ENCODE measurements around the gene ZNF317. TPM values are rescaled to one million over a fixed set of nuclear protein-coding genes. Genes with fewer than 3 reads are reported as not detected.

ZNF317 gene
- total and polyA plus RNA-seq, 9 of the 15 experiments (the other 6 are each of a cell fraction or from before 2014, with no cell fraction given), result 17.3 to 43.2 (median 34.8) TPM

DNA sequence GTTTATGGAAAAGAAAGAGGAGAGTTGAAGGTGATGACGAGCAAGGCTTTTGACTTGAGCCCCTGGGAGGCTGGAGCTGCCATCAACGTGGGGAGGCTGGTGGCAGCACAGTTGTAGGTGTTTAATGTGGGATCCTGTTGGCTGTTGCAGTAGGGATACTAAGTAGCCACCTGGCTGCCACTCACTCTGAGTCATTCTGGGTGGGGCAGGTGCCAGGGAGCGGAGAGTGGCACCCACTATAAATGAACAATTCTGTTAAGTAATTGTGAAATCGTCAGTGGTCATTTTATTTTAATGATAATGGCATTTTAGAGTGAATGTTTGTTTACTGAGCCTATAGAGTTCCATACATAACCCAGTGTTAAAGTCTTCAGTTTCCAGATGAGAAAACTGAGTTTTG is 9.8 kb downstream of the ZNF317 start:
- Histone ChIP-seq H3K36me3 (ENCODE audit: control insufficient read depth, insufficient read depth, low read length) (peaks cover 59% of the 10 kb centered on the region), H3K4me3 (no peak overlapping the region), H3K4me1 (replicated peaks in 1 of 2; ENCODE audit: control insufficient read depth in 2 of 2, insufficient read depth in 2 of 2, low read length in 2 of 2) (no peaks in the 10 kb centered on the region), H3K4me2 (ENCODE audit: insufficient read depth, low read length) (no peak overlapping the region), H3K27me3 (ENCODE audit: control insufficient read depth in 2 of 2, insufficient read depth in 2 of 2, low read length in 2 of 2) (no peaks in the 10 kb centered on the region), H3K9me1 (ENCODE audit: control insufficient read depth, insufficient read depth, low read length) (no peaks in the 10 kb centered on the region), H3K9me3 (replicated peaks; ENCODE audit: control insufficient read depth, insufficient read depth, low read depth, low read length) (peaks cover 21% of the 10 kb centered on the region), H4K20me1 (replicated peaks; ENCODE audit: control insufficient read depth, insufficient read depth, low read length) (no peaks in the 10 kb centered on the region), H2AFZ (ENCODE audit: low read depth, low read length) (no peak overlapping the region), H3K9ac (ENCODE audit: insufficient read depth in 1 of 2, low read depth in 2 of 2, low read length in 2 of 2) (no peak overlapping the region), H3K27ac (ENCODE audit: extremely low read depth, low read depth, low read length) (no peak overlapping the region), H3K79me2 (ENCODE audit: control insufficient read depth, insufficient read depth, low read length) (peaks cover 97% of the 10 kb centered on the region)
- ATAC-seq, result no peak
- CTCF ChIA-PET (ENCODE audit: low intra/inter-chr PET ratio), result no interaction called here
- no TSS peak for BruUV-seq (replicated peaks)
- TF ChIP-seq NR2F6 (CRISPR knock-in tag; IDR thresholded peaks at IDR 0.05) (no peak), PHF20 (IDR thresholded peaks at IDR 0.05; ENCODE audit: partially characterized antibody) (no peak), SPI1 (IDR thresholded peaks at IDR 0.05; ENCODE audit: borderline replicate concordance, low read depth, low read length) (no peak), NCOA4 (IDR thresholded peaks at IDR 0.05; ENCODE audit: partially characterized antibody) (no peak), TCF7 (IDR thresholded peaks at IDR 0.05; ENCODE audit: borderline replicate concordance) (no peak), SOX6 (IDR thresholded peaks at IDR 0.05) (no peak), MCM5 (IDR thresholded peaks at IDR 0.05; ENCODE audit: low read depth) (no peak), MYNN (IDR thresholded peaks at IDR 0.05) (no peak), MYNN (CRISPR knock-in tag; IDR thresholded peaks at IDR 0.05) (no peak), IRF2 (CRISPR knock-in tag; IDR thresholded peaks at IDR 0.05) (no peak), SMARCA5 (IDR thresholded peaks at IDR 0.05) (no peak), ZNF134 (CRISPR knock-in tag; conservative IDR thresholded peaks at IDR 0.05) (no peak)
- TF ChIP-seq, protein P1, sequence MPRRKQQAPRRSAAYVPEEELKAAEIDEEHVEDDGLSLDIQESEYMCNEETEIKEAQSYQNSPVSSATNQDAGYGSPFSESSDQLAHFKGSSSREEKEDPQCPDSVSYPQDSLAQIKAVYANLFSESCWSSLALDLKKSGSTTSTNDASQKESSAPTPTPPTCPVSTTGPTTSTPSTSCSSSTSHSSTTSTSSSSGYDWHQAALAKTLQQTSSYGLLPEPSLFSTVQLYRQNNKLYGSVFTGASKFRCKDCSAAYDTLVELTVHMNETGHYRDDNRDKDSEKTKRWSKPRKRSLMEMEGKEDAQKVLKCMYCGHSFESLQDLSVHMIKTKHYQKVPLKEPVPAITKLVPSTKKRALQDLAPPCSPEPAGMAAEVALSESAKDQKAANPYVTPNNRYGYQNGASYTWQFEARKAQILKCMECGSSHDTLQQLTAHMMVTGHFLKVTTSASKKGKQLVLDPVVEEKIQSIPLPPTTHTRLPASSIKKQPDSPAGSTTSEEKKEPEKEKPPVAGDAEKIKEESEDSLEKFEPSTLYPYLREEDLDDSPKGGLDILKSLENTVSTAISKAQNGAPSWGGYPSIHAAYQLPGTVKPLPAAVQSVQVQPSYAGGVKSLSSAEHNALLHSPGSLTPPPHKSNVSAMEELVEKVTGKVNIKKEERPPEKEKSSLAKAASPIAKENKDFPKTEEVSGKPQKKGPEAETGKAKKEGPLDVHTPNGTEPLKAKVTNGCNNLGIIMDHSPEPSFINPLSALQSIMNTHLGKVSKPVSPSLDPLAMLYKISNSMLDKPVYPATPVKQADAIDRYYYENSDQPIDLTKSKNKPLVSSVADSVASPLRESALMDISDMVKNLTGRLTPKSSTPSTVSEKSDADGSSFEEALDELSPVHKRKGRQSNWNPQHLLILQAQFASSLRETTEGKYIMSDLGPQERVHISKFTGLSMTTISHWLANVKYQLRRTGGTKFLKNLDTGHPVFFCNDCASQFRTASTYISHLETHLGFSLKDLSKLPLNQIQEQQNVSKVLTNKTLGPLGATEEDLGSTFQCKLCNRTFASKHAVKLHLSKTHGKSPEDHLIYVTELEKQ (CRISPR knock-in tag; IDR thresholded peaks at IDR 0.05), result no peak
- TF ChIP-seq, protein P2, sequence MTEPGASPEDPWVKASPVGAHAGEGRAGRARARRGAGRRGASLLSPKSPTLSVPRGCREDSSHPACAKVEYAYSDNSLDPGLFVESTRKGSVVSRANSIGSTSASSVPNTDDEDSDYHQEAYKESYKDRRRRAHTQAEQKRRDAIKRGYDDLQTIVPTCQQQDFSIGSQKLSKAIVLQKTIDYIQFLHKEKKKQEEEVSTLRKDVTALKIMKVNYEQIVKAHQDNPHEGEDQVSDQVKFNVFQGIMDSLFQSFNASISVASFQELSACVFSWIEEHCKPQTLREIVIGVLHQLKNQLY (CRISPR knock-in tag; conservative IDR thresholded peaks at IDR 0.05), result no peak
- TF ChIP-seq, protein P3, sequence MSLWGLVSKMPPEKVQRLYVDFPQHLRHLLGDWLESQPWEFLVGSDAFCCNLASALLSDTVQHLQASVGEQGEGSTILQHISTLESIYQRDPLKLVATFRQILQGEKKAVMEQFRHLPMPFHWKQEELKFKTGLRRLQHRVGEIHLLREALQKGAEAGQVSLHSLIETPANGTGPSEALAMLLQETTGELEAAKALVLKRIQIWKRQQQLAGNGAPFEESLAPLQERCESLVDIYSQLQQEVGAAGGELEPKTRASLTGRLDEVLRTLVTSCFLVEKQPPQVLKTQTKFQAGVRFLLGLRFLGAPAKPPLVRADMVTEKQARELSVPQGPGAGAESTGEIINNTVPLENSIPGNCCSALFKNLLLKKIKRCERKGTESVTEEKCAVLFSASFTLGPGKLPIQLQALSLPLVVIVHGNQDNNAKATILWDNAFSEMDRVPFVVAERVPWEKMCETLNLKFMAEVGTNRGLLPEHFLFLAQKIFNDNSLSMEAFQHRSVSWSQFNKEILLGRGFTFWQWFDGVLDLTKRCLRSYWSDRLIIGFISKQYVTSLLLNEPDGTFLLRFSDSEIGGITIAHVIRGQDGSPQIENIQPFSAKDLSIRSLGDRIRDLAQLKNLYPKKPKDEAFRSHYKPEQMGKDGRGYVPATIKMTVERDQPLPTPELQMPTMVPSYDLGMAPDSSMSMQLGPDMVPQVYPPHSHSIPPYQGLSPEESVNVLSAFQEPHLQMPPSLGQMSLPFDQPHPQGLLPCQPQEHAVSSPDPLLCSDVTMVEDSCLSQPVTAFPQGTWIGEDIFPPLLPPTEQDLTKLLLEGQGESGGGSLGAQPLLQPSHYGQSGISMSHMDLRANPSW (CRISPR knock-in tag; IDR thresholded peaks at IDR 0.05), result no peak
- TF ChIP-seq, protein P4, sequence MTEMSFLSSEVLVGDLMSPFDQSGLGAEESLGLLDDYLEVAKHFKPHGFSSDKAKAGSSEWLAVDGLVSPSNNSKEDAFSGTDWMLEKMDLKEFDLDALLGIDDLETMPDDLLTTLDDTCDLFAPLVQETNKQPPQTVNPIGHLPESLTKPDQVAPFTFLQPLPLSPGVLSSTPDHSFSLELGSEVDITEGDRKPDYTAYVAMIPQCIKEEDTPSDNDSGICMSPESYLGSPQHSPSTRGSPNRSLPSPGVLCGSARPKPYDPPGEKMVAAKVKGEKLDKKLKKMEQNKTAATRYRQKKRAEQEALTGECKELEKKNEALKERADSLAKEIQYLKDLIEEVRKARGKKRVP (CRISPR knock-in tag; IDR thresholded peaks at IDR 0.05), result no peak
- TF ChIP-seq, protein P5, sequence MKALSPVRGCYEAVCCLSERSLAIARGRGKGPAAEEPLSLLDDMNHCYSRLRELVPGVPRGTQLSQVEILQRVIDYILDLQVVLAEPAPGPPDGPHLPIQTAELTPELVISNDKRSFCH (CRISPR knock-in tag; IDR thresholded peaks at IDR 0.05), result no peak
- TF ChIP-seq, protein P5 (tag; IDR thresholded peaks at IDR 0.05), result no peak
- in situ Hi-C loops (cut with MboI) (no loop called here), intact Hi-C loops (cut with micrococcal nuclease) (no loop called here)
- DNase-seq (ENCODE audit: extremely low read depth in 1 of 4, low spot score in 3 of 4), result no peak
- POLR2A ChIA-PET, result no interaction called here
- no peak for FAIRE-seq
- 89% methylated on average over 4 of the region's 4 CpGs for WGBS (ENCODE audit: insufficient coverage, low coverage, missing lambda C conversion rate)
